ENCODE measurements around the gene ANKRD53. TPM values are rescaled to one million over a fixed set of nuclear protein-coding genes. Genes with fewer than 3 reads are reported as not detected.

The ANKRD53 gene
- total RNA-seq, 5 donors from 2014 or later (not counting 1 experiment from before 2014, with no cell fraction given) = 0.20 to 0.88 (median 0.45) TPM; not detected in 1

DNA sequence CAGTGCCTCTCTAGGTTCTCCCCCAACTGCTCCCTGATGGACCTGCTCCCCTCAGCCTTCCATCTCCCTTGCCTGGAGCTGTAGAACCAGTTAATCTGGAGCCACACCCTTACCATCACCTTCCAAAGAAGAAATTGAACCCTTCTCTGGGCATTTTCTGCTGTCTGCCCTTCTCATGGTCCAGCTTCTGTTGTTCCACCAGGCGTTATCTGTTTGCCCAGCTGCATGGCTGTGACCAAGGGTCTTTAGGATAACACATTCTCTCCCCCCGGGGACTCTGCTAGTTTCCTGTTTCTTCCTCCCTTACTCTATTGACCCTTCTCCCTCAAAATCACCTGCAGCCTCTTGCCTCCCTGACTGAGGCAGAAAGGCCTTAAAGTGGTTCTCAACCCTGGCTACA, 3.2 kb upstream of the ANKRD53 start:
- H3K36me3 ChIP-seq (ENCODE audit: control insufficient read depth in 2 of 2, extremely low read depth in 1 of 2, insufficient read depth in 1 of 2, low read length in 1 of 2) = no peaks in the 10 kb centered on the region
- Mint-ChIP-seq H3K27ac (no peak overlapping the region), H3K4me3 (no peak overlapping the region), H3K27me3 (peaks cover 0 to 15% of the 10 kb centered on the region in 2 donors), H3K36me3 (no peaks in the 10 kb centered on the region), H3K4me1 (peaks cover 15 to 20% (median 18%) of the 10 kb centered on the region in 3 donors), H3K9me3 (no peaks in the 10 kb centered on the region)
- H3K27me3 ChIP-seq (replicated peaks in 1 of 2; ENCODE audit: control insufficient read depth in 2 of 2, extremely low read depth in 1 of 2, insufficient read depth in 2 of 2, low read length in 1 of 2) = peaks cover 0 to 2% of the 10 kb centered on the region in 2 experiments
- no peak overlapping the region for H3K4me3 ChIP-seq (ENCODE audit: control insufficient read depth in 1 of 2, extremely low read depth in 1 of 2, low read length in 1 of 2)
- H3K9me3 ChIP-seq = no peaks in the 10 kb centered on the region
- peaks cover 2 to 27% of the 10 kb centered on the region in 2 experiments for H3K4me1 ChIP-seq (ENCODE audit: control insufficient read depth in 1 of 2, extremely low read depth in 1 of 2, insufficient read depth in 2 of 2, low read length in 2 of 2)
- ATAC-seq (replicated peaks in 1 of 4) (no peak), DNase-seq (no peak)
- no peak overlapping the region for H3K27ac ChIP-seq (ENCODE audit: low read length)
- ChIA-PET CTCF (interaction anchor here (1.0 to 1.3 kb wide), 2 partner anchors 9 to 26 kb away, joined by 3 to 5 read pairs; no protein-coding TSS in a partner anchor), POLR2A (no interaction called here)
- WGBS (ENCODE audit: insufficient coverage) = 95% methylated on average over 2 of the region's 2 CpGs

DNA sequence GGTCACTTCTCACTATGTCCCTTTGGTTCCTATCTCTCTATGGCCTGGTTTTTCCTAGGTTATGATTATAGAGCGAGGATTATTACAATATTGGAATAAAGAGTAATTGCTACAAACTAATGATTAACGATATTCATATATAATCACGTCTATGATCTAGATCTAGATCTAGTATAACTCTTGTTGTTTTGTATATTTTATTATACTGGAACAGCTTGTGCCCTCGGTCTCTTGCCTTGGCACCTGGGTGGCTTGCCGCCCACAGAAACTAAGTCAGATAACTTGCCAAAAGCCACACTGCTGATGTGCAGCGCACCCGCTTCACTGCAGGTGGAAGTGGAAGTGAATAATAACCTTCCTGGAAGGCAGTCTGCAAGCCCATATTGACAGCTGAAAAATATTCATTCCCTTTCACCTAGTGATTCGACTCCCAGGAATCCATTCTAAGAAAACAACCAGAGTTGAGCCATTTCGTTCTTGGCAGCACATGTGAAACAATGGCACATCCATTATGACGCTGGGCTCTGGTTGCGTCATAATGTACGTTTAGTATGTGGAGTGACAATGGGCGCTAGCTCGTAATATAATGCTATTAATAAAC, 725 bp upstream of the ANKRD53 start:
- H3K27ac ChIP-seq (ENCODE audit: low read length) = peak overlapping the region; percentile 68
- peaks cover 0 to 2% of the 10 kb centered on the region in 2 experiments for H3K27me3 ChIP-seq (replicated peaks in 1 of 2; ENCODE audit: control insufficient read depth in 2 of 2, extremely low read depth in 1 of 2, insufficient read depth in 2 of 2, low read length in 1 of 2)
- H3K36me3 ChIP-seq (ENCODE audit: control insufficient read depth in 2 of 2, extremely low read depth in 1 of 2, insufficient read depth in 1 of 2, low read length in 1 of 2) = no peaks in the 10 kb centered on the region
- no CpG with 5 or more reads among the region's 14 CpGs for WGBS (ENCODE audit: insufficient coverage)
- peak in 11 of 35 experiments; percentile 13 to 54 (median 33) for DNase-seq
- ChIA-PET POLR2A (interaction anchor here in 1 of 2 donors (0.8 kb wide), 1 partner anchor 92 kb away, joined by 3 read pairs; no protein-coding TSS in a partner anchor), CTCF (interaction anchor here (0.6 to 0.9 kb wide), 5 partner anchors 14 to 857 kb away, joined by 3 to 5 read pairs (median 3); partner anchors contain the start of gene TEX261 (in 1 of the 2))
- Mint-ChIP-seq H3K9me3 (no peaks in the 10 kb centered on the region), H3K27me3 (peaks cover 0 to 3% of the 10 kb centered on the region in 2 donors), H3K4me3 (peak overlapping the region; percentile 75 to 88 (median 86)), H3K4me1 (peaks cover 15 to 20% (median 18%) of the 10 kb centered on the region in 3 donors), H3K27ac (peak overlapping the region; percentile 81 to 82), H3K36me3 (no peaks in the 10 kb centered on the region)
- H3K4me1 ChIP-seq (ENCODE audit: control insufficient read depth in 1 of 2, extremely low read depth in 1 of 2, insufficient read depth in 2 of 2, low read length in 2 of 2) = peaks cover 2 to 27% of the 10 kb centered on the region in 2 experiments
- no peaks in the 10 kb centered on the region for H3K9me3 ChIP-seq
- H3K4me3 ChIP-seq (ENCODE audit: control insufficient read depth in 1 of 2, extremely low read depth in 1 of 2, low read length in 1 of 2) = peak overlapping the region; percentile 57 to 77
- ATAC-seq (replicated peaks in 1 of 4) = peak in 3 of 4 experiments; percentile 24 to 48 (median 28)

DNA sequence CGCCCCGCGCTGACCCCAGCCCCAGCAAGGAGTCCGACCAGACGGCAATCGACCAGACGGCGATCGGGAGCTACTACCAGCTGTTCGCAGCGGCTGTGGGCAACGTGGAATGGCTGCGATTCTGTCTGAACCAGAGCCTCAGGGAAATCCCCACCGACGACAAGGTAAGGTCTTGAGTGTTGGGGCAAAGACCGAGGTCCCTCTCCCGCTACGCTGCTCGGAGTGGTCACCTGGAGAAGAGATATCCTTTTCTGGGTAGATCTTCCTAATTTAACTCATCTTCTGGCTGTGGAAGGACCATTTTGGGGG, 704 bp downstream of the ANKRD53 start:
- WGBS (ENCODE audit: insufficient coverage) = 70% methylated on average over 16 of the region's 19 CpGs

GRCh38 chr2:70979626-70980025, 1.2 kb downstream of the ANKRD53 start:
- Mint-ChIP-seq H3K27ac (peak overlapping the region in 1 of 2 donors; percentile 69), H3K27me3 (peaks cover 0 to 2% of the 10 kb centered on the region in 2 donors), H3K9me3 (no peaks in the 10 kb centered on the region), H3K4me3 (peak overlapping the region in 2 of 3 donors; percentile 52 to 54), H3K36me3 (no peaks in the 10 kb centered on the region), H3K4me1 (peaks cover 20 to 24% (median 22%) of the 10 kb centered on the region in 3 donors)
- peaks cover 2 to 31% of the 10 kb centered on the region in 2 experiments for H3K4me1 ChIP-seq (ENCODE audit: control insufficient read depth in 1 of 2, extremely low read depth in 1 of 2, insufficient read depth in 2 of 2, low read length in 2 of 2)
- DNase-seq = peak in 2 of 35 experiments; percentile 12 to 17
- H3K36me3 ChIP-seq (ENCODE audit: control insufficient read depth in 2 of 2, extremely low read depth in 1 of 2, insufficient read depth in 1 of 2, low read length in 1 of 2) = no peaks in the 10 kb centered on the region
- POLR2A ChIA-PET = interaction anchor here in 1 of 2 donors (0.7 kb wide), 1 partner anchor 22 kb away, joined by 3 read pairs; no protein-coding TSS in a partner anchor
- H3K9me3 ChIP-seq = no peaks in the 10 kb centered on the region
- WGBS (ENCODE audit: insufficient coverage) = 92% methylated on average over 5 of the region's 9 CpGs
- peaks cover 0 to 2% of the 10 kb centered on the region in 2 experiments for H3K27me3 ChIP-seq (replicated peaks in 1 of 2; ENCODE audit: control insufficient read depth in 2 of 2, extremely low read depth in 1 of 2, insufficient read depth in 2 of 2, low read length in 1 of 2)
- CTCF ChIA-PET = interaction anchor here (0.7 to 0.9 kb wide), 3 partner anchors 13 to 837 kb away, joined by 5 to 7 read pairs (median 6); no protein-coding TSS in a partner anchor
- ATAC-seq (replicated peaks in 1 of 4) = no peak
- H3K4me3 ChIP-seq (ENCODE audit: control insufficient read depth in 1 of 2, extremely low read depth in 1 of 2, low read length in 1 of 2) = no peak overlapping the region
- H3K27ac ChIP-seq (ENCODE audit: low read length) = no peak overlapping the region

More for the DNA sequence above, 704 bp downstream of the ANKRD53 start:
- no peaks in the 10 kb centered on the region for H3K9me3 ChIP-seq
- no peak overlapping the region for H3K27ac ChIP-seq (ENCODE audit: low read length)
- Mint-ChIP-seq H3K27me3 (peaks cover 0 to 2% of the 10 kb centered on the region in 2 donors), H3K9me3 (no peaks in the 10 kb centered on the region), H3K36me3 (no peaks in the 10 kb centered on the region), H3K4me3 (peak overlapping the region; percentile 51 to 54 (median 52)), H3K27ac (peak overlapping the region in 1 of 2 donors; percentile 69), H3K4me1 (peaks cover 16 to 20% (median 18%) of the 10 kb centered on the region in 3 donors)
- ChIA-PET CTCF (no interaction called here), POLR2A (interaction anchor here in 1 of 2 donors (0.7 kb wide), 1 partner anchor 22 kb away, joined by 3 read pairs; no protein-coding TSS in a partner anchor)
- H3K4me1 ChIP-seq (ENCODE audit: control insufficient read depth in 1 of 2, extremely low read depth in 1 of 2, insufficient read depth in 2 of 2, low read length in 2 of 2) = peaks cover 2 to 27% of the 10 kb centered on the region in 2 experiments
- H3K27me3 ChIP-seq (replicated peaks in 1 of 2; ENCODE audit: control insufficient read depth in 2 of 2, extremely low read depth in 1 of 2, insufficient read depth in 2 of 2, low read length in 1 of 2) = peaks cover 0 to 2% of the 10 kb centered on the region in 2 experiments
- no peaks in the 10 kb centered on the region for H3K36me3 ChIP-seq (ENCODE audit: control insufficient read depth in 2 of 2, extremely low read depth in 1 of 2, insufficient read depth in 1 of 2, low read length in 1 of 2)
- no peak overlapping the region for H3K4me3 ChIP-seq (ENCODE audit: control insufficient read depth in 1 of 2, extremely low read depth in 1 of 2, low read length in 1 of 2)
- DNase-seq = peak in 1 of 35 experiments; percentile 21
- no peak for ATAC-seq (replicated peaks in 1 of 4)

DNA sequence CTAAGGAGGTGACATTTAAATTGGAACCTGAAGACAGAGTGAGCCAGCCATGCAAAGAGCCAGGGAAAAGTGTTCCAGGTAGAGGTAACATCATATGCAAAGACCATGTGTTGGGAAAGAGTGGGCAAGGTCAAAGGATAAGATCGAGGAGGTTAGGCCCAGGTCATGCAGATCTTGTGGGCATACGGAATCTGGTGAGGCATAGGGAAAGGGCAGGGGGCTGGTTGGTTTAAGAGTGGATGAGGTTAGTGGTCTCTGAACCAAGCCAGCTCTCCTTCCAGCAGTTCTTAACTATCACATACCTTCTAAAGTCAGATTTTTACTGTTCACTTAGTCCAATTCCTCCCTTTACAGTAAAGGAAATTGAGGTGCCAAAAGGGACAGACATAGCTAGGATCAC, 3.0 kb downstream of the ANKRD53 start:
- no peak overlapping the region for H3K4me3 ChIP-seq (ENCODE audit: control insufficient read depth in 1 of 2, extremely low read depth in 1 of 2, low read length in 1 of 2)
- POLR2A ChIA-PET = no interaction called here
- H3K9me3 Mint-ChIP-seq = no peaks in the 10 kb centered on the region
- H3K4me3 Mint-ChIP-seq = no peak overlapping the region
- peaks cover 7% of the 10 kb centered on the region for H3K36me3 Mint-ChIP-seq
- ATAC-seq (replicated peaks in 1 of 4) (no peak), DNase-seq (peak in 1 of 35 experiments; percentile 2)
- no peaks in the 10 kb centered on the region for H3K9me3 ChIP-seq
- H3K36me3 ChIP-seq (ENCODE audit: control insufficient read depth in 2 of 2, extremely low read depth in 1 of 2, insufficient read depth in 1 of 2, low read length in 1 of 2) = peaks cover 0 to 10% of the 10 kb centered on the region in 2 donors
- 100% methylated on average over 1 of the region's 2 CpGs for WGBS (ENCODE audit: insufficient coverage)
- H3K27me3 ChIP-seq (replicated peaks in 1 of 2; ENCODE audit: control insufficient read depth in 2 of 2, extremely low read depth in 1 of 2, insufficient read depth in 2 of 2, low read length in 1 of 2) = no peaks in the 10 kb centered on the region
- H3K27me3 Mint-ChIP-seq = no peaks in the 10 kb centered on the region
- H3K4me1 ChIP-seq (ENCODE audit: control insufficient read depth in 1 of 2, extremely low read depth in 1 of 2, insufficient read depth in 2 of 2, low read length in 2 of 2) = peaks cover 2 to 39% of the 10 kb centered on the region in 2 experiments
- CTCF ChIA-PET = interaction anchor here (0.6 kb wide), 2 partner anchors 118 to 678 kb away, joined by 3 read pairs; no protein-coding TSS in a partner anchor
- H3K27ac Mint-ChIP-seq = no peak overlapping the region
- H3K4me1 Mint-ChIP-seq = peaks cover 25 to 33% (median 29%) of the 10 kb centered on the region in 3 donors
- no peak overlapping the region for H3K27ac ChIP-seq (ENCODE audit: low read length)

All from T-cell (primary cell).